SK-N-SH (cell line): ENCODE measurements around the gene GRIP1.

Experiments used
- GABPA ChIP-seq: IDR thresholded peaks from 2 replicates; pipeline ENCODE4 v1.4.0; 2012; ENCODE audit warnings: low read depth, mild to moderate bottlenecking
- POLR2AphosphoS5 ChIP-seq: IDR thresholded peaks from 2 replicates; pipeline ENCODE4 v1.6.1; 2012; ENCODE audit warnings: low read depth, low read length
- SMC3 ChIP-seq: IDR thresholded peaks from 2 replicates; pipeline ENCODE4 v1.6.1; 2012; ENCODE audit warnings: low read depth, low read length, improper control_type of control experiment

- TF ChIP-seq POLR2AphosphoS5 (no peak), GABPA (no peak), SMC3 (no peak)
These were observed 311.7 kb downstream of the GRIP1 start for GRCh38 chr12:66367015-66367667.
